HepG2 (cell line): ENCODE results near the gene SLC17A3. TPM values are rescaled to one million over a fixed set of nuclear protein-coding genes. Genes with fewer than 3 reads are reported as not detected.
A peak's percentile ranks its signal among the peaks of the same experiment; 100 is the strongest.

Experiments
- HOXA5 ChIP-seq: sonication (generic); formaldehyde crosslinking; IDR thresholded peaks from 2 replicates; pipeline ENCODE4 v1.4.0; 2020; ENCODE audit warnings: missing genetic modification reagents
- ISL2 ChIP-seq: sonication (generic); formaldehyde crosslinking; IDR thresholded peaks from 2 replicates; pipeline ENCODE4 v1.5.0; 2020; ENCODE audit warnings: missing genetic modification reagents
- KAT7 ChIP-seq: IDR thresholded peaks from 2 replicates; pipeline ENCODE4 v1.6.1; 2018; ENCODE audit warnings: borderline replicate concordance, missing compliant biosample characterization
- NFKB2 ChIP-seq: sonication (generic); formaldehyde crosslinking; IDR thresholded peaks from 2 replicates; pipeline ENCODE4 v1.4.0; 2020; ENCODE audit warnings: missing genetic modification reagents, borderline replicate concordance
- YY1 ChIP-seq: IDR thresholded peaks from 2 replicates; pipeline ENCODE4 v1.6.1; 2011; ENCODE audit warnings: low read length, low read depth, moderate library complexity, mild to moderate bottlenecking; ENCODE audit not compliant: insufficient read depth, insufficient replicate concordance
- ZNF282 ChIP-seq: fragments of 450-650 bp; IDR thresholded peaks from 2 replicates; pipeline ENCODE4 v1.6.1; 2018; ENCODE audit not compliant: partially characterized antibody
- ZNF670 ChIP-seq: sonication (generic); formaldehyde crosslinking; IDR thresholded peaks from 2 replicates; pipeline ENCODE4 v1.8.0; 2022; ENCODE audit warnings: mild to moderate bottlenecking, missing genetic modification reagents, borderline replicate concordance
- polyA plus RNA-seq, 8 experiments: library from polyadenylated mRNA; depleted of rRNA in 3 of 8; stranded (reverse) in 7 of 8; unstranded in 1 of 8; fragments of >200 nt; fragmentation: Illumina TruSeq in 4 of 8; extraction: Trizol in 4 of 8; gene quantifications; 2 replicates each; pipeline versions ENCODE4 v1.2.1 to v1.2.3, GENCODE V29; 2011 to 2016; ENCODE audit warnings: low read depth in 4 of 8, missing spikeins in 1 of 8, mixed read lengths in 1 of 8; ENCODE audit not compliant: insufficient read depth in 1 of 8
- total RNA-seq, 5 experiments: library from RNA; depleted of rRNA; stranded (reverse); fragments of >200 nt; fragmentation: Illumina TruSeq; extraction: Trizol; gene quantifications; 2 replicates each; pipeline ENCODE4 v1.2.3, GENCODE V29; 2016; ENCODE audit warnings: low read depth in 1 of 5
- TF ChIP-seq, protein P1 (sequence below): sonication (generic); formaldehyde crosslinking; conservative IDR thresholded peaks from 2 replicates; pipeline ENCODE4 v1.4.0; 2020; ENCODE audit warnings: mild to moderate bottlenecking, missing genetic modification reagents, moderate library complexity
- TF ChIP-seq, protein P2 (sequence below): sonication (generic); formaldehyde crosslinking; IDR thresholded peaks from 2 replicates; pipeline ENCODE4 v1.4.0; 2020; ENCODE audit warnings: missing genetic modification reagents, borderline replicate concordance
- TF ChIP-seq, protein P3 (sequence below): sonication (generic); formaldehyde crosslinking; IDR thresholded peaks from one replicate; pipeline ENCODE4 v1.5.1; 2020; ENCODE audit warnings: mild to moderate bottlenecking, missing genetic modification reagents; ENCODE audit errors: not compliant biosample characterization

SLC17A3 gene
- total and polyA plus RNA-seq, 2 of the 13 experiments (the other 11 are each of a cell fraction or from before 2014, with no cell fraction given) = 0.09 to 0.11 TPM

DNA sequence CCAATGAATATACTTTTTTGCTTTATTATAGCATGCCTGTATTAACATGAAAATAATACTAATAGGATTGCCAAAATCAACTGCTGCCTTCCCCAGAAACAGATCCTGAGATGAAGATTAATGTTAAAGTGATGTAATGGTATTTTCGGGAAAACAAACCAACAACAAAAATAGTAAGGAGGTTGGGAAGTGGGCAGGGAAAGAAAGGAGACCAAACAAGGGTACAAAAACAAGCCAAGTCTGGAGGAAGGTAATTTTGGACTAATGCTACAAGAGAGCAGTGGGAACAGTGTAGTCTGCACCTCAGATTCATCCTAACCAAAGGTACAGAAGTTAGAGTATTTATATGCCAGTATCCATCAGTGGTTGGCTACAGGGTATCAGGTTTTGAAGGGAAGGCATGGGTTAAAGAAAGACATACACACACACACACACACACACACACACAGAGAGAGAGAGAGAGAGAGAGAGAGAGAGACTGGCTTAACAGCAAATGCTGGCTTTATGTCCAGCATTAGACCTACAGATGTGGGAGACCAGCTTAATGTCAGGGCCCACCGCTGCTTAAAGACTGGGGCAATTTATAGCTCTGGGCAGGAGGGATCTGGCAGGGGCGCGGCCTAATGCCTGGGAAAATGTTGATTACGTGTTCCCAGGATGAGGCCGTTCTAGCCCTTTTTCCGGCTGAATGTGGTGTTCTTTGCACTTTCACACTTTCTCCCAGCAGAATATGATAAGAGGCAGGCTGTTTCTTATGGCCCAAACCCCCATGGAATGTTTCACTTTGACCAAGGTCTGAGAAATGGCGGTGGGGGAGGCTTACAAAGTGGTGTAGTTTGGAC, 38.4 kb downstream of the SLC17A3 start (continued):
- TF ChIP-seq, protein P1, sequence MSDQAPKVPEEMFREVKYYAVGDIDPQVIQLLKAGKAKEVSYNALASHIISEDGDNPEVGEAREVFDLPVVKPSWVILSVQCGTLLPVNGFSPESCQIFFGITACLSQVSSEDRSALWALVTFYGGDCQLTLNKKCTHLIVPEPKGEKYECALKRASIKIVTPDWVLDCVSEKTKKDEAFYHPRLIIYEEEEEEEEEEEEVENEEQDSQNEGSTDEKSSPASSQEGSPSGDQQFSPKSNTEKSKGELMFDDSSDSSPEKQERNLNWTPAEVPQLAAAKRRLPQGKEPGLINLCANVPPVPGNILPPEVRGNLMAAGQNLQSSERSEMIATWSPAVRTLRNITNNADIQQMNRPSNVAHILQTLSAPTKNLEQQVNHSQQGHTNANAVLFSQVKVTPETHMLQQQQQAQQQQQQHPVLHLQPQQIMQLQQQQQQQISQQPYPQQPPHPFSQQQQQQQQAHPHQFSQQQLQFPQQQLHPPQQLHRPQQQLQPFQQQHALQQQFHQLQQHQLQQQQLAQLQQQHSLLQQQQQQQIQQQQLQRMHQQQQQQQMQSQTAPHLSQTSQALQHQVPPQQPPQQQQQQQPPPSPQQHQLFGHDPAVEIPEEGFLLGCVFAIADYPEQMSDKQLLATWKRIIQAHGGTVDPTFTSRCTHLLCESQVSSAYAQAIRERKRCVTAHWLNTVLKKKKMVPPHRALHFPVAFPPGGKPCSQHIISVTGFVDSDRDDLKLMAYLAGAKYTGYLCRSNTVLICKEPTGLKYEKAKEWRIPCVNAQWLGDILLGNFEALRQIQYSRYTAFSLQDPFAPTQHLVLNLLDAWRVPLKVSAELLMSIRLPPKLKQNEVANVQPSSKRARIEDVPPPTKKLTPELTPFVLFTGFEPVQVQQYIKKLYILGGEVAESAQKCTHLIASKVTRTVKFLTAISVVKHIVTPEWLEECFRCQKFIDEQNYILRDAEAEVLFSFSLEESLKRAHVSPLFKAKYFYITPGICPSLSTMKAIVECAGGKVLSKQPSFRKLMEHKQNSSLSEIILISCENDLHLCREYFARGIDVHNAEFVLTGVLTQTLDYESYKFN (CRISPR knock-in tag) = peak; percentile 91
- TF ChIP-seq HOXA5 (CRISPR knock-in tag) (no peak), YY1 (peak; percentile 55), ZNF282 (no peak), NFKB2 (CRISPR knock-in tag) (no peak), ZNF670 (CRISPR knock-in tag) (no peak), ISL2 (CRISPR knock-in tag) (no peak), KAT7 (CRISPR knock-in tag) (no peak)
- TF ChIP-seq, protein P2, sequence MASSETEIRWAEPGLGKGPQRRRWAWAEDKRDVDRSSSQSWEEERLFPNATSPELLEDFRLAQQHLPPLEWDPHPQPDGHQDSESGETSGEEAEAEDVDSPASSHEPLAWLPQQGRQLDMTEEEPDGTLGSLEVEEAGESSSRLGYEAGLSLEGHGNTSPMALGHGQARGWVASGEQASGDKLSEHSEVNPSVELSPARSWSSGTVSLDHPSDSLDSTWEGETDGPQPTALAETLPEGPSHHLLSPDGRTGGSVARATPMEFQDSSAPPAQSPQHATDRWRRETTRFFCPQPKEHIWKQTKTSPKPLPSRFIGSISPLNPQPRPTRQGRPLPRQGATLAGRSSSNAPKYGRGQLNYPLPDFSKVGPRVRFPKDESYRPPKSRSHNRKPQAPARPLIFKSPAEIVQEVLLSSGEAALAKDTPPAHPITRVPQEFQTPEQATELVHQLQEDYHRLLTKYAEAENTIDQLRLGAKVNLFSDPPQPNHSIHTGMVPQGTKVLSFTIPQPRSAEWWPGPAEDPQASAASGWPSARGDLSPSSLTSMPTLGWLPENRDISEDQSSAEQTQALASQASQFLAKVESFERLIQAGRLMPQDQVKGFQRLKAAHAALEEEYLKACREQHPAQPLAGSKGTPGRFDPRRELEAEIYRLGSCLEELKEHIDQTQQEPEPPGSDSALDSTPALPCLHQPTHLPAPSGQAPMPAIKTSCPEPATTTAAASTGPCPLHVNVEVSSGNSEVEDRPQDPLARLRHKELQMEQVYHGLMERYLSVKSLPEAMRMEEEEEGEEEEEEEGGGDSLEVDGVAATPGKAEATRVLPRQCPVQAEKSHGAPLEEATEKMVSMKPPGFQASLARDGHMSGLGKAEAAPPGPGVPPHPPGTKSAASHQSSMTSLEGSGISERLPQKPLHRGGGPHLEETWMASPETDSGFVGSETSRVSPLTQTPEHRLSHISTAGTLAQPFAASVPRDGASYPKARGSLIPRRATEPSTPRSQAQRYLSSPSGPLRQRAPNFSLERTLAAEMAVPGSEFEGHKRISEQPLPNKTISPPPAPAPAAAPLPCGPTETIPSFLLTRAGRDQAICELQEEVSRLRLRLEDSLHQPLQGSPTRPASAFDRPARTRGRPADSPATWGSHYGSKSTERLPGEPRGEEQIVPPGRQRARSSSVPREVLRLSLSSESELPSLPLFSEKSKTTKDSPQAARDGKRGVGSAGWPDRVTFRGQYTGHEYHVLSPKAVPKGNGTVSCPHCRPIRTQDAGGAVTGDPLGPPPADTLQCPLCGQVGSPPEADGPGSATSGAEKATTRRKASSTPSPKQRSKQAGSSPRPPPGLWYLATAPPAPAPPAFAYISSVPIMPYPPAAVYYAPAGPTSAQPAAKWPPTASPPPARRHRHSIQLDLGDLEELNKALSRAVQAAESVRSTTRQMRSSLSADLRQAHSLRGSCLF (CRISPR knock-in tag) = no peak
- TF ChIP-seq, protein P3, sequence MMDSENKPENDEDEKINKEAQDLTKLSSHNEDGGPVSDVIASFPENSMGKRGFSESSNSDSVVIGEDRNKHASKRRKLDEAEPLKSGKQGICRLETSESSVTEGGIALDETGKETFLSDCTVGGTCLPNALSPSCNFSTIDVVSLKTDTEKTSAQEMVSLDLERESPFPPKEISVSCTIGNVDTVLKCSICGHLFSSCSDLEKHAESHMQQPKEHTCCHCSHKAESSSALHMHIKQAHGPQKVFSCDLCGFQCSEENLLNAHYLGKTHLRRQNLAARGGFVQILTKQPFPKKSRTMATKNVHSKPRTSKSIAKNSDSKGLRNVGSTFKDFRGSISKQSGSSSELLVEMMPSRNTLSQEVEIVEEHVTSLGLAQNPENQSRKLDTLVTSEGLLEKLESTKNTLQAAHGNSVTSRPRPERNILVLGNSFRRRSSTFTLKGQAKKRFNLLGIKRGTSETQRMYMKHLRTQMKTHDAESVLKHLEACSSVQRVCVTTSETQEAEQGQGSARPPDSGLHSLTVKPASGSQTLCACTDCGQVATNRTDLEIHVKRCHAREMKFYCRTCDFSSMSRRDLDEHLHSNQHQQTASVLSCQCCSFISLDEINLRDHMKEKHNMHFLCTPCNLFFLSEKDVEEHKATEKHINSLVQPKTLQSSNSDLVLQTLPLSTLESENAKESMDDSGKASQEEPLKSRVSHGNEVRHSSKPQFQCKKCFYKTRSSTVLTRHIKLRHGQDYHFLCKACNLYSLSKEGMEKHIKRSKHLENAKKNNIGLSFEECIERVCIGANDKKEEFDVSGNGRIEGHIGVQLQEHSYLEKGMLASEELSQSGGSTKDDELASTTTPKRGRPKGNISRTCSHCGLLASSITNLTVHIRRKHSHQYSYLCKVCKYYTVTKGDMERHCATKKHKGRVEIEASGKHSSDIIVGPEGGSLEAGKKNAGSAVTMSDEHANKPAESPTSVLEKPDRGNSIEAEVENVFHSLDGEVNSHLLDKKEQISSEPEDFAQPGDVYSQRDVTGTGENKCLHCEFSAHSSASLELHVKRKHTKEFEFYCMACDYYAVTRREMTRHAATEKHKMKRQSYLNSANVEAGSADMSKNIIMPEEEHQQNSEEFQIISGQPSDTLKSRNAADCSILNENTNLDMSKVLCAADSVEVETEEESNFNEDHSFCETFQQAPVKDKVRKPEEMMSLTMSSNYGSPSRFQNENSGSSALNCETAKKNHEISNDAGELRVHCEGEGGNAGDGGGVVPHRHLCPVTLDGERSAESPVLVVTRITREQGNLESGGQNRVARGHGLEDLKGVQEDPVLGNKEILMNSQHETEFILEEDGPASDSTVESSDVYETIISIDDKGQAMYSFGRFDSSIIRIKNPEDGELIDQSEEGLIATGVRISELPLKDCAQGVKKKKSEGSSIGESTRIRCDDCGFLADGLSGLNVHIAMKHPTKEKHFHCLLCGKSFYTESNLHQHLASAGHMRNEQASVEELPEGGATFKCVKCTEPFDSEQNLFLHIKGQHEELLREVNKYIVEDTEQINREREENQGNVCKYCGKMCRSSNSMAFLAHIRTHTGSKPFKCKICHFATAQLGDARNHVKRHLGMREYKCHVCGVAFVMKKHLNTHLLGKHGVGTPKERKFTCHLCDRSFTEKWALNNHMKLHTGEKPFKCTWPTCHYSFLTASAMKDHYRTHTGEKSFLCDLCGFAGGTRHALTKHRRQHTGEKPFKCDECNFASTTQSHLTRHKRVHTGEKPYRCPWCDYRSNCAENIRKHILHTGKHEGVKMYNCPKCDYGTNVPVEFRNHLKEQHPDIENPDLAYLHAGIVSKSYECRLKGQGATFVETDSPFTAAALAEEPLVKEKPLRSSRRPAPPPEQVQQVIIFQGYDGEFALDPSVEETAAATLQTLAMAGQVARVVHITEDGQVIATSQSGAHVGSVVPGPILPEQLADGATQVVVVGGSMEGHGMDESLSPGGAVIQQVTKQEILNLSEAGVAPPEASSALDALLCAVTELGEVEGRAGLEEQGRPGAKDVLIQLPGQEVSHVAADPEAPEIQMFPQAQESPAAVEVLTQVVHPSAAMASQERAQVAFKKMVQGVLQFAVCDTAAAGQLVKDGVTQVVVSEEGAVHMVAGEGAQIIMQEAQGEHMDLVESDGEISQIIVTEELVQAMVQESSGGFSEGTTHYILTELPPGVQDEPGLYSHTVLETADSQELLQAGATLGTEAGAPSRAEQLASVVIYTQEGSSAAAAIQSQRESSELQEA = no peak
